H9 (cell line): ENCODE data around the gene TMEM69. TPM values are rescaled to one million over a fixed set of nuclear protein-coding genes. Genes with fewer than 3 reads are reported as not detected.

Source experiments
- DNase-seq: peaks from one replicate; pipeline ENCODE4 v3.0.0-alpha.2; 2017
- H2AFZ ChIP-seq: one replicate; pipeline ENCODE4 v1.6.1; 2013; ENCODE audit warnings: mild to moderate bottlenecking, low read length, control low read depth, moderate library complexity
- H2AK5ac ChIP-seq: 2 replicates; pipeline ENCODE4 v1.6.1; 2013; ENCODE audit warnings: low read length, control low read depth, mixed read lengths; ENCODE audit not compliant: insufficient read length
- H2BK120ac ChIP-seq: one replicate; pipeline ENCODE4 v1.6.1; 2013; ENCODE audit warnings: low read depth, mild to moderate bottlenecking, low read length, control low read depth, inconsistent platforms; ENCODE audit not compliant: poor library complexity, severe bottlenecking
- H2BK12ac ChIP-seq: 2 replicates; pipeline ENCODE4 v1.6.1; 2013; ENCODE audit warnings: low read length, control low read depth, mixed read lengths, low read depth; ENCODE audit not compliant: insufficient read length
- H2BK15ac ChIP-seq: 2 replicates; pipeline ENCODE4 v1.6.1; 2013; ENCODE audit warnings: low read depth, low read length, control low read depth
- H2BK20ac ChIP-seq: one replicate; pipeline ENCODE4 v1.6.1; 2013; ENCODE audit warnings: low read depth, mild to moderate bottlenecking, low read length, control low read depth, inconsistent platforms; ENCODE audit not compliant: poor library complexity, severe bottlenecking
- H2BK5ac ChIP-seq: 2 replicates; pipeline ENCODE4 v1.6.1; 2013; ENCODE audit warnings: low read length, control low read depth, mixed read lengths; ENCODE audit not compliant: insufficient read length
- H3K14ac ChIP-seq: 2 replicates; pipeline ENCODE4 v1.6.1; 2013; ENCODE audit warnings: low read length, control low read depth; ENCODE audit not compliant: insufficient read depth
- H3K18ac ChIP-seq: 2 replicates; pipeline ENCODE4 v1.6.1; 2013; ENCODE audit warnings: low read depth, mild to moderate bottlenecking, mixed read lengths, low read length, control low read depth; ENCODE audit not compliant: insufficient read length
- H3K23ac ChIP-seq: 2 replicates; pipeline ENCODE4 v1.6.1; 2013; ENCODE audit warnings: low read length, control low read depth, mixed read lengths, low read depth; ENCODE audit not compliant: insufficient read length
- H3K23me2 ChIP-seq: 2 replicates; pipeline ENCODE4 v1.6.1; 2013; ENCODE audit warnings: low read depth, mild to moderate bottlenecking, mixed read lengths, low read length, control low read depth; ENCODE audit not compliant: insufficient read length, poor library complexity, severe bottlenecking
- H3K27ac ChIP-seq: 2 replicates; pipeline ENCODE4 v1.5.1; 2013; ENCODE audit warnings: low read length, control low read depth, mixed read lengths, low read depth; ENCODE audit not compliant: insufficient read length
- H3K27me3 ChIP-seq: 2 replicates; pipeline ENCODE4 v1.6.1; 2013; ENCODE audit warnings: low read length, control low read depth, inconsistent platforms; ENCODE audit not compliant: insufficient read depth
- H3K4ac ChIP-seq: 2 replicates; pipeline ENCODE4 v1.6.1; 2013; ENCODE audit warnings: low read depth, mild to moderate bottlenecking, control low read depth, inconsistent platforms, low read length, moderate library complexity
- H3K4me1 ChIP-seq: 2 replicates; pipeline ENCODE4 v1.6.1; 2013; ENCODE audit warnings: low read length, control low read depth, inconsistent platforms; ENCODE audit not compliant: insufficient read depth
- H3K4me2 ChIP-seq: 2 replicates; pipeline ENCODE4 v1.6.1; 2013; ENCODE audit warnings: low read length, control low read depth, mixed read lengths; ENCODE audit not compliant: insufficient read length, insufficient read depth
- H3K56ac ChIP-seq: 2 replicates; pipeline ENCODE4 v1.6.1; 2013; ENCODE audit warnings: low read depth, mild to moderate bottlenecking, mixed read lengths, low read length, control low read depth; ENCODE audit not compliant: insufficient read length
- H3K79me1 ChIP-seq: 2 replicates; pipeline ENCODE4 v1.6.1; 2013; ENCODE audit warnings: low read depth, mild to moderate bottlenecking, moderate library complexity, low read length, control low read depth, inconsistent platforms; ENCODE audit not compliant: insufficient read depth, poor library complexity, severe bottlenecking
- H3K79me2 ChIP-seq: 2 replicates; pipeline ENCODE4 v1.6.1; 2013; ENCODE audit warnings: low read length, control low read depth, inconsistent platforms; ENCODE audit not compliant: insufficient read depth
- H3K9ac ChIP-seq: 2 replicates; pipeline ENCODE4 v1.6.1; 2013; ENCODE audit warnings: low read length, control low read depth, mixed read lengths; ENCODE audit not compliant: insufficient read length; ENCODE audit errors: extremely low read depth
- H3K9me3 ChIP-seq: one replicate; pipeline ENCODE4 v1.6.1; 2013; ENCODE audit warnings: low read depth, low read length, inconsistent platforms; ENCODE audit not compliant: control insufficient read depth
- H3T11ph ChIP-seq: one replicate; pipeline ENCODE4 v1.6.1; 2013; ENCODE audit warnings: mild to moderate bottlenecking, low read length, control low read depth, inconsistent platforms
- H4K20me1 ChIP-seq: one replicate; pipeline ENCODE4 v1.6.1; 2013; ENCODE audit not compliant: control insufficient read depth, insufficient read length, insufficient read depth
- H4K5ac ChIP-seq: 2 replicates; pipeline ENCODE4 v1.6.1; 2013; ENCODE audit warnings: low read depth, mild to moderate bottlenecking, mixed read lengths, low read length, control low read depth; ENCODE audit not compliant: insufficient read length
- H4K8ac ChIP-seq: replicated peaks from 2 replicates; pipeline ENCODE4 v1.6.1; 2013; ENCODE audit warnings: low read length, control low read depth, mixed read lengths, low read depth; ENCODE audit not compliant: insufficient read length
- H4K91ac ChIP-seq: 2 replicates; pipeline ENCODE4 v1.6.1; 2013; ENCODE audit warnings: low read depth, mild to moderate bottlenecking, moderate library complexity, mixed read lengths, low read length, control low read depth; ENCODE audit not compliant: insufficient read length
- H3K27ac Mint-ChIP-seq, 3 experiments: 2 replicates in 2 of 3; 3 replicates in 1 of 3; pipeline ENCODE4 v1.8.0; 2020 to 2021; ENCODE audit warnings: mixed read lengths in 3 of 3, mild to moderate bottlenecking in 1 of 3, moderate library complexity in 1 of 3
- H3K27me3 Mint-ChIP-seq: 2 replicates; pipeline ENCODE4 v1.8.0; 2021; ENCODE audit warnings: low read depth, mild to moderate bottlenecking, moderate library complexity, mixed read lengths
- H3K36me3 Mint-ChIP-seq, 3 experiments: 2 replicates in 2 of 3; 3 replicates in 1 of 3; pipeline ENCODE4 v1.8.0; 2020 to 2021; ENCODE audit warnings: low read depth in 3 of 3, mixed read lengths in 3 of 3; ENCODE audit not compliant: insufficient read depth in 1 of 3
- H3K4me1 Mint-ChIP-seq, 2 experiments: 2 replicates each; pipeline ENCODE4 v1.8.0; 2020; ENCODE audit warnings: mixed read lengths in 2 of 2
- H3K4me3 Mint-ChIP-seq, 2 experiments: 2 replicates in 1 of 2; 3 replicates in 1 of 2; pipeline ENCODE4 v1.8.0; 2020 to 2021; ENCODE audit warnings: mild to moderate bottlenecking in 2 of 2, mixed read lengths in 2 of 2, moderate library complexity in 1 of 2
- H3K9me3 Mint-ChIP-seq, 2 experiments: 2 replicates in 1 of 2; 3 replicates in 1 of 2; pipeline ENCODE4 v1.8.0; 2020; ENCODE audit warnings: mild to moderate bottlenecking in 2 of 2, mixed read lengths in 2 of 2, moderate library complexity in 1 of 2
- WGBS: extraction: QIAGEN DNeasy Blood & Tissue Kit; methylation state at CpG from one replicate; pipeline ENCODE4 v1.1.7; 2013; ENCODE audit warnings: missing lambda C conversion rate, low lambda C conversion rate, mixed read lengths; ENCODE audit not compliant: insufficient read length; ENCODE audit errors: extremely low coverage; 5-methylcytosine and 5-hydroxymethylcytosine counted together
- total RNA-seq: library from RNA; stranded (reverse); gene quantifications from 2 replicates; pipeline ENCODE4 v1.2.1, GENCODE V29; 2021
- TF ChIP-seq, protein P1 (sequence below): fragments of 200-600 bp; sonication (generic); conservative IDR thresholded peaks from 3 replicates; pipeline ENCODE4 v1.8.0; 2021; ENCODE audit warnings: antibody characterized with exemption, mild to moderate bottlenecking

TMEM69 gene
- total RNA-seq, 1 experiment from 2014 or later = 30.7 TPM

GRCh38 chr1:45667321-45668111, 20.5 kb upstream of the TMEM69 start:
- Histone ChIP-seq H3K23ac (no peak overlapping the region), H3K27me3 (no peaks in the 10 kb centered on the region), H4K20me1 (no peaks in the 10 kb centered on the region), H2AK5ac (no peak overlapping the region), H3K4me1 (no peaks in the 10 kb centered on the region), H2AFZ (no peak overlapping the region), H3K9ac (no peak overlapping the region), H2BK12ac (no peak overlapping the region), H3K79me2 (peaks cover 59% of the 10 kb centered on the region; the same call in 1 of the 2 replicates), H3K23me2 (no peaks in the 10 kb centered on the region), H3K18ac (no peak overlapping the region), H3K27ac (no peak overlapping the region), H3K79me1 (peaks cover 14% of the 10 kb centered on the region), H3K56ac (no peak overlapping the region), H2BK5ac (no peak overlapping the region), H4K91ac (no peak overlapping the region), H3K4ac (no peak overlapping the region), H3K9me3 (no peaks in the 10 kb centered on the region), H4K8ac (no peak overlapping the region), H3T11ph (no peak overlapping the region), H2BK120ac (no peak overlapping the region), H2BK20ac (no peak overlapping the region), H3K4me2 (no peak overlapping the region), H3K14ac (no peak overlapping the region), H2BK15ac (no peak overlapping the region), H4K5ac (no peak overlapping the region)
- Mint-ChIP-seq H3K9me3 (0 out of 5 replicates have a peak, but pooled peaks cover 0 to 3% of the 10 kb centered on the region in 2 experiments), H3K36me3 (peaks cover 9 to 13% (median 10%) of the 10 kb centered on the region in 3 experiments), H3K27ac (no peak overlapping the region), H3K27me3 (no peaks in the 10 kb centered on the region), H3K4me1 (peaks cover 3 to 9% of the 10 kb centered on the region in 2 experiments; a peak in 3 of 4 replicates), H3K4me3 (no peak overlapping the region)
- WGBS = 100% methylated on average over 1 of the region's 8 CpGs
- TF ChIP-seq, protein P1, sequence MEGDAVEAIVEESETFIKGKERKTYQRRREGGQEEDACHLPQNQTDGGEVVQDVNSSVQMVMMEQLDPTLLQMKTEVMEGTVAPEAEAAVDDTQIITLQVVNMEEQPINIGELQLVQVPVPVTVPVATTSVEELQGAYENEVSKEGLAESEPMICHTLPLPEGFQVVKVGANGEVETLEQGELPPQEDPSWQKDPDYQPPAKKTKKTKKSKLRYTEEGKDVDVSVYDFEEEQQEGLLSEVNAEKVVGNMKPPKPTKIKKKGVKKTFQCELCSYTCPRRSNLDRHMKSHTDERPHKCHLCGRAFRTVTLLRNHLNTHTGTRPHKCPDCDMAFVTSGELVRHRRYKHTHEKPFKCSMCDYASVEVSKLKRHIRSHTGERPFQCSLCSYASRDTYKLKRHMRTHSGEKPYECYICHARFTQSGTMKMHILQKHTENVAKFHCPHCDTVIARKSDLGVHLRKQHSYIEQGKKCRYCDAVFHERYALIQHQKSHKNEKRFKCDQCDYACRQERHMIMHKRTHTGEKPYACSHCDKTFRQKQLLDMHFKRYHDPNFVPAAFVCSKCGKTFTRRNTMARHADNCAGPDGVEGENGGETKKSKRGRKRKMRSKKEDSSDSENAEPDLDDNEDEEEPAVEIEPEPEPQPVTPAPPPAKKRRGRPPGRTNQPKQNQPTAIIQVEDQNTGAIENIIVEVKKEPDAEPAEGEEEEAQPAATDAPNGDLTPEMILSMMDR = no peak
- DNase-seq = no peak
